ENCODE data around the gene SAP25.

SAP25 gene

GRCh38 chr7:100585511-100586265, 12.0 kb upstream of the SAP25 start, which contains the start of gene LRCH4:
LRCH4 (minus strand) TSS chr7:100586129; CDS start chr7:100586100, 29 bp downstream.
- DNase-seq (ENCODE audit: low read depth): peak; percentile 70
- H3K4me3 ChIP-seq (ENCODE audit: low read length): peak within 1 kb of the TSS; percentile 86
- peak; percentile 11 for TF ChIP-seq CTCF (IDR thresholded peaks at IDR 0.05; ENCODE audit: insufficient read depth, low read depth, low read length, missing control alignments)

GRCh38 chr7:100584683-100585510, 11.2 kb upstream of the SAP25 start:
- H3K4me3 ChIP-seq (ENCODE audit: low read length): peak overlapping the region; percentile 86
- DNase-seq (ENCODE audit: low read depth): peak; percentile 64

GRCh38 chr7:100584054-100584682, 10.5 kb upstream of the SAP25 start:
- peak overlapping the region; percentile 86 for H3K4me3 ChIP-seq (ENCODE audit: low read length)
- DNase-seq (ENCODE audit: low read depth): no peak
- no peak for TF ChIP-seq CTCF (IDR thresholded peaks at IDR 0.05; ENCODE audit: insufficient read depth, low read depth, low read length, missing control alignments)

More at GRCh38 chr7:100584683-100585510, 11.2 kb upstream of the SAP25 start:
- TF ChIP-seq CTCF (IDR thresholded peaks at IDR 0.05; ENCODE audit: insufficient read depth, low read depth, low read length, missing control alignments): no peak

- H3K4me3 ChIP-seq (ENCODE audit: low read length): peak overlapping the region; percentile 11
- no peak for TF ChIP-seq CTCF (IDR thresholded peaks at IDR 0.05; ENCODE audit: insufficient read depth, low read depth, low read length, missing control alignments)
- DNase-seq (ENCODE audit: low read depth): peak; percentile 43
Observed at GRCh38 chr7:100583132-100584053, 9.7 kb upstream of the SAP25 start.

- H3K4me3 ChIP-seq (ENCODE audit: low read length): no peak overlapping the region
- DNase-seq (ENCODE audit: low read depth): no peak
- no peak for TF ChIP-seq CTCF (IDR thresholded peaks at IDR 0.05; ENCODE audit: insufficient read depth, low read depth, low read length, missing control alignments)
Observed at GRCh38 chr7:100582650-100583049, 8.9 kb upstream of the SAP25 start.

DNA sequence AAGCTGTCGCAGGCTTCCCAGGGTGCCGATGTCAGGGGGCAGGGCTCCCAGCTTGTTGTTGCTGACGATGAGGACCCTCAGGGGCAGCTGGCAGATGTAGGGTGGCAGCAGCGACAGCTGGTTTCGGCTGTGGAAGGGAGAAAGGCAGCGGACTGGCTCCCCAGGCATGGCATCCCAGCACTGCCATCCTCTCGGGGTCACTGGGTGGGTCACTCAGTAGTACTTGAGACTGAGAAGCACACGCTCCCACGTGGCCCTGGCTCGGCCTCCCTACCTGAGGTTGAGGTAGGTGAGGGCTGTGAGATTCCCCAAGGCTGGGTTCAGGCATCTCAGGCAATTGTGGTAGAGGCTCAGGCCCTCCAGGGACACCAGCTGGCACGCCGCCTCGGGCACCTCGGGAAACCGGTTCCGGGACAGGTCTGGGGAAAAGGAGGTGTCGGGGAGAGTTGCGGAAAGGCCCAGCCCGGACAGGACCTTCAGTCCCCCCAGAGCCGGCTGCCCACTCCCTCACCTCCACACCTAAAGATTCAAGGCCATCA, 8.4 kb upstream of the SAP25 start:
- H3K4me3 ChIP-seq (ENCODE audit: low read length): no peak overlapping the region
- DNase-seq (ENCODE audit: low read depth): peak; percentile 47
- TF ChIP-seq CTCF (IDR thresholded peaks at IDR 0.05; ENCODE audit: insufficient read depth, low read depth, low read length, missing control alignments): no peak
